ENCODE data around the gene CDC73. TPM values are rescaled to one million over a fixed set of nuclear protein-coding genes. Genes with fewer than 3 reads are reported as not detected.

The CDC73 gene
- 59.8 TPM for total RNA-seq
- long read RNA-seq, full-length matches to known transcripts = 60 of 78 reads
- long read RNA-seq, partial matches to known transcripts = 9 of 78 reads
- long read RNA-seq, other reads (novel, unspliced or antisense) = 9 of 78 reads

DNA sequence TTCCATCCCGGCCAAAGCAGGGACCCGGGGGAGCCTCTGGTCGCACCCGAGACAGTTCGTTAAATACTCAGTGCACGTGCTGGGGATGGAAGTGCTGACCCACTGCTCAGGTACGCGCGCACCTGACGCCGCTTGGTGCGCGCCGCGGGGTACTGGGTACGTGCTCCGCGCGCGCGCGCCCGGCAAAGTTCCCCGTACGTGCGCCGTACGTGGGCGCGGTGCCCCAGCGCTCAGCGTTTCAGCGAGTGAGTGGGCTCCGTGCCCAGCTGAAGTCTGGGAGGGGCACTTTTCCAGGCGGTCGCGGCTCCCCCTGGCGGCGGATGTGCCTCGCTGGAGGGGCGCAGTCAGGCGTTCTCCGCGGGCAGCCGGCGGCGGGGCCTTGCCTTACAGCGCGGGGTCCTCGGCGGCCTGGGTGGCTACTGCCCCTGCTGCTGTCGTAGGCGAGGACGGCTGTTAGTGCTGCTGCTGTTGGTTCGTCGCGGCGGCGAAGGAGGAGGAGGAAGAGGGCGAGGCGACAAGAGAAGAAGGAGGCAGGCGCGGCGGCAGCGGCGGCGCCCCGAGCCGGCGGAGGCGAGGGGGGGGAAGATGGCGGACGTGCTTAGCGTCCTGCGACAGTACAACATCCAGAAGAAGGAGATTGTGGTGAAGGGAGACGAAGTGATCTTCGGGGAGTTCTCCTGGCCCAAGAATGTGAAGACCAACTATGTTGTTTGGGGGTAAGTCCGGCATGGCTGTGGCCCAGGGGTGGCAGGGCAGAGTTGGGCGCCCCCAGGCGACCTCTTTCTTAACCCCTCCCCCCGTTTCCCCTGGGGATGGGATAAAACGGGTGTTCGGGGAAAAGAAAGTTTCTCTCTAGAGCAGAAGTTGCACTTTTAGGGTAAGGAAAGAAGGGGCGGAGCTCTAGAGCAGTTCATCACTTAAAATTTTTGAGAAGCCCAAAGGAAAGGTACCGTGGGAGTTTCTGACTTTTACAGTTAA is at the start of gene CDC73:
CDC73 (plus strand) TSS at position 416 of the 978 bp plus-strand sequence; CDS start at position 586, 170 bp downstream.
- TF ChIP-seq CTCF (IDR thresholded peaks at IDR 0.05) = peak; percentile 97
- Histone ChIP-seq H3K4me3 (peak within 1 kb of the TSS; percentile 80), H3K9me3 (no peaks in the 10 kb centered on the region), H3K27ac (peak within 1 kb of the TSS; percentile 94), H3K4me1 (peaks cover 35% of the 10 kb centered on the region), H3K27me3 (ENCODE audit: low read depth) (no peaks in the 10 kb centered on the region), H3K36me3 (peaks cover 16% of the 10 kb centered on the region)
- DNase-seq (peak; percentile 98), ATAC-seq (peak; percentile 99 to 100)
- intact Hi-C loops (cut with DNase I) = no loop called here

- ATAC-seq = no peak
- TF ChIP-seq CTCF (IDR thresholded peaks at IDR 0.05) = no peak
- Histone ChIP-seq H3K4me3 (no peak overlapping the region), H3K4me1 (no peaks in the 10 kb centered on the region), H3K36me3 (peaks cover 61% of the 10 kb centered on the region), H3K27me3 (ENCODE audit: low read depth) (no peaks in the 10 kb centered on the region), H3K9me3 (no peaks in the 10 kb centered on the region), H3K27ac (no peak overlapping the region)
- intact Hi-C loops (cut with DNase I) = no loop called here
- DNase-seq = no peak
Measured at GRCh38 chr1:193077991-193078390, 43.8 kb upstream of the CDC73 start.

DNA sequence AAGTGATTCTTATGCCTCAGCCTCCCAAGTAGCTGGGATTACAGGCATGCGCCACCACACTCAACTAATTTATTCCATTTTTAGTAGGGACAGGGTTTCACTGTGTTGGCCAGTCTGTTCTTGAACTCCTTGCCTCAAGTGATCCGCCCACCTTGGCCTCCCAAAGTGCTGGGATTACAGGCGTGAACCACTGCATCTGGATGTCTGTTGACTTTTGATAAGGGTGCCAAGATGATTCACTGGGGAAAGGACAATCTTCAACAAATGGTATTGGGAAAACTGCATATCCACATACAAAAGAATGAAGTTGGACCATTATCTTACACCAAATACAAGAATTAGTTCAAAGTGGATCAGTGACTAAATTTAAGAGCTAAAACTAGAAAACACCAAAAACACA is 42.6 kb upstream of the CDC73 start:
- no peak overlapping the region for H3K27ac ChIP-seq
- H3K9me3 ChIP-seq = no peaks in the 10 kb centered on the region
- peaks cover 73% of the 10 kb centered on the region for H3K36me3 ChIP-seq
- no peak for DNase-seq
- no peak overlapping the region for H3K4me3 ChIP-seq
- intact Hi-C loops (cut with DNase I) = no loop called here
- ATAC-seq = no peak
- H3K4me1 ChIP-seq = no peaks in the 10 kb centered on the region
- no peak for TF ChIP-seq CTCF (IDR thresholded peaks at IDR 0.05)
- H3K27me3 ChIP-seq (ENCODE audit: low read depth) = no peaks in the 10 kb centered on the region

DNA sequence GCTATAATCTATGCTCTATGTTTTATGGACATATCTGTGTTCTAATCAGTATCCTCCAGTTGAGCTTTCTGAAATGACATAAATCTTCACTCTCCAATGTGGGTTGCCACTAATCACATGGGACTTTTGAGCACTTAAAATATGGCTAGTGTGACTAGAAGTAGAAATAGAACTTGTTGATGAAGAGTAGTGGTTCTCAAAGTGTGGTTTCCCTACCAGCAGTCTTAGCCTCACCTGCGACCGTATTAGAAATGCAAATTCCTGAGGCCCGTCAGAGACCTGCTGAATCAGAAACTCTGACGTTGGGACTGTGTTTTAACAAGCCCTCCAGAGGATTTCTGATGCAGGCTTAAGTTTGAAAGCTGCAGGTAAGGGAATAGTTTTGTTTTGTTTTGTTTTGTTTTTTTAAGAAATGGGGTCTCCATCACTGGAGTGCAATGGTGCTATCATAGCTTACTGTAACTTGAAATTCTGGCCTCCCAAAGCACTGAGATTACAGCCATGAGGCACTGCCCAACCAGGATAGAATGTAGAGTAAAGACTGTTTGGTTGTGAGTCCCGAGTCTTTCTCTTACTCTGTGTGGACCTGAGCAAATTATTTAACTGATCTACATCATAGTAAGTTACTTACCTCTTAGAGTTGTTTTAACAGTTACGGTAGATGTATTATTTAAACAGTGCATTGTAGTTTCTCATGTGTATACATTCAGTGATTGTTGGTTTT is 38.3 kb upstream of the CDC73 start:
- no peaks in the 10 kb centered on the region for H3K4me1 ChIP-seq
- TF ChIP-seq CTCF (IDR thresholded peaks at IDR 0.05) = no peak
- ATAC-seq (no peak), DNase-seq (no peak)
- intact Hi-C loops (cut with DNase I) = no loop called here
- no peak overlapping the region for H3K27ac ChIP-seq
- H3K9me3 ChIP-seq = no peaks in the 10 kb centered on the region
- no peaks in the 10 kb centered on the region for H3K27me3 ChIP-seq (ENCODE audit: low read depth)
- no peak overlapping the region for H3K4me3 ChIP-seq
- H3K36me3 ChIP-seq = peaks cover 70% of the 10 kb centered on the region

GRCh38 chr1:193085263-193085662 is 36.6 kb upstream of the CDC73 start:
- intact Hi-C loops (cut with DNase I) = no loop called here
- DNase-seq = no peak
- peaks cover 61% of the 10 kb centered on the region for H3K36me3 ChIP-seq

More at GRCh38 chr1:193085263-193085662, 36.6 kb upstream of the CDC73 start:
- H3K4me1 ChIP-seq = no peaks in the 10 kb centered on the region
- H3K9me3 ChIP-seq = no peaks in the 10 kb centered on the region
- H3K27ac ChIP-seq = no peak overlapping the region
- TF ChIP-seq CTCF (IDR thresholded peaks at IDR 0.05) = no peak
- no peak overlapping the region for H3K4me3 ChIP-seq
- no peaks in the 10 kb centered on the region for H3K27me3 ChIP-seq (ENCODE audit: low read depth)
- no peak for ATAC-seq
